Airway epithelial cell (primary cell): ENCODE results near the gene FCER2. TPM values are rescaled to one million over a fixed set of nuclear protein-coding genes. Genes with fewer than 3 reads are reported as not detected.

Source experiments
- total RNA-seq: library from RNA; depleted of rRNA; stranded (reverse); fragments of >200 nt; gene quantifications from 2 replicates; pipeline ENCODE4 v1.2.3, GENCODE V29; 2015

FCER2 gene, protein sequence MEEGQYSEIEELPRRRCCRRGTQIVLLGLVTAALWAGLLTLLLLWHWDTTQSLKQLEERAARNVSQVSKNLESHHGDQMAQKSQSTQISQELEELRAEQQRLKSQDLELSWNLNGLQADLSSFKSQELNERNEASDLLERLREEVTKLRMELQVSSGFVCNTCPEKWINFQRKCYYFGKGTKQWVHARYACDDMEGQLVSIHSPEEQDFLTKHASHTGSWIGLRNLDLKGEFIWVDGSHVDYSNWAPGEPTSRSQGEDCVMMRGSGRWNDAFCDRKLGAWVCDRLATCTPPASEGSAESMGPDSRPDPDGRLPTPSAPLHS
- total RNA-seq = not detected in 2 replicates

DNA sequence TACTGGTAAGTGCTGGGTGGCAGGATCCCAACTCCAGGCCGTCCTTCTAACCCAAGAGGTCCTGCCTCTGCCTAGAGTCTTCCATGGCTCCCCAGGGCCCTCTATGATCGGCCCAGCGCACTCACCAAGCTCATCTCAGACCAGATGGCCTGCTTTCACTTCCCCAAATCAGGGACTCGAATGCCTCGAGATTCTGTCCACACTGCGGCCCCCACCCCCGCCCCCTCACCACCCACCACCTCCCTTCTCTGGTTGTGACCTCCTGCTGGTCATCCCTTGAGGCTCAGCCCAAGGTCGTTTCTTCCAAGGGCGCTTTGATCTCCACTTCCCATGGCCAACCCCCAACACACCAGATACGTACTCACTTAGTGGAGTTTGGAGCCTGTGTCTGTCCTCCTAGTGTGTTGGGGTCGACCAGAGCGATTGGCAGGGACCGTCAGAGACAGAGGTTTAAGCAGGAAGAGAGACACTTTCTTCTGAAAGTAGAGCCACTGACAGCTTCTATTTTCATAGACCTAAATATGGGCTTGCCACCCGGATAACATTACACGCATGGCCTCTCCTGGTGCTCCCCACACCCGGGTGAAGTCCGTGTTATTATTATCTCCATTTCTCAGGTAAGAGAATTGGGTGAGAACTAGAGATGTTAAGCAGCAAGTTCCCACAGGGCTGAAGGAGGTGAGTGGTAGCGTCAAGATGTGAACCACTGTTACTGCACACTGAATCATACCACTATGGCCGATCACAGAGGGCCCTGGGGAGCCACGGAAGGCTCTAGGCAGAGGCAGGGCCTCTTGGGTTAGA lies at the start of gene FCER2:
TSS of gene FCER2 (minus strand) at position 478 of the 804 bp plus-strand sequence. CDS start 2,371 bp downstream, outside the sequence.

DNA sequence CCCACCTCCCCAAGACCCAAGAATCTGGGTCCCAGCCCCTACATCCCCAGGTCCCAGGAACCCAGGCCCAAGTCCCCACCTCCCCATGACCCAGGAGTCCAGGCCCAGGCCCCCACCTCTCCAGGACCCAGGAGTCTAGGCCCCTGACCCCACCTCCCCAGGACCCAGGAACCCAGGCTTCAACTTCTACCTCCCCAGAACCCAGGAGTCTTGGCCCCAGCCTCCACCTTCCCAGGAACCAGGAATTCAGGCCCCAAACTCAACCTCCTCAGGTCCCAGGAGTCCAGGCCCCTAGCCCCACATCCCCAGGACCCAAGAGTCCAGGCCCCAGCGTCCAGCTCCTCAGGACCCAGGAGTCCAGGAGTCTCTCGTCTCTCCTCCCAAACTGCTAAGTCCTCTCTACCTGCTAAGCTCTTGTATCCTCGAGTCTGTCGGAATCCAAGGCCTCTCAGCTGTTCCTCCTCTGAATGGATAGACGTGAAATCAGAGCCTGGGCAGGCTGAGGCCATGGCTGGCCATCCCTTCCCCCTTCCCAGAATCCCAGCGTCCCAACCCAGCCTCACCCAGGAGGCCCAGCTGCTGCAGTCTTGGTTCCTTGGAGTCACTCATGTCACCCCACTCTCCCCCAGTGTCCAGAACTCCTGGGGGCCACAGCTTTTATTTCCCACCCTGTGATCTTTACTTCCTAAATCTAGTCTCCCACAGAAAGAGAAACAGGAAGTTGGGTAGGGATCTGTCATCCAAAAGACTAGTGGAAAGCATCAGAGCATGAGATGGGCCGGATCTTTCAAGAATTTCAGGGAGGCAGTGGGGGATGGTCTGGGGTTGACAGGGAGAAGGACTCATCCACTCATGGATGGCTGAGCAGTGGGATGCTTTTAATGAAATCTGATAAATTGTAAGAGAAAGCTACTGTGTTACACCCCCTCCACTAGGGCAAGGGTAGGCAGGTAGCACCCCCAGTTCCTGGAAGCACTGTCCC lies 45.3 kb upstream of the FCER2 start, which contains the start of gene CD209:
TSS of gene CD209 (minus strand) at position 632 of the 982 bp plus-strand sequence. CDS start at position 609, 23 bp downstream.

DNA sequence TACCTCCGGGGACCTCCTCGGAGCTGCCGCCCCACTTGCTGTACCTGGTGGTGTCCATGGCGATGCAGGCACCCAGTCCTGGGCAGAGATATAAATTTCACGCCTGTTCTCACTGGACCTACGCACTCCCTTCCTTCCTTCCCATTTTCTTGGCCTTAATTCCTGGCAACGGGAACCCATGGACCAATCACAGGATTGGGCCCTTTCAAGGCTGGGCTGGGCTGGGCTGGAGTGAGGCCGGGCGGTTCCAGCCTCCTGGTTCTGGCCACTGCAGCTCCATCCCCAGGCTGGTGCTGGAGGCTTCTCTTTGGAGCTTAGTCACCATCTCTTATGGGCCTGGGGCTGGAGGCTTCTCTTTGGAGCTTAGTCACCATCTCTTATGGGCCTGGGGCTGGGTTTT lies 30.1 kb upstream of the FCER2 start, which contains the start of gene CLEC4G:
TSS of gene CLEC4G (minus strand) at position 66 of the 400 bp plus-strand sequence. CDS start at position 58, 8 bp downstream.

DNA sequence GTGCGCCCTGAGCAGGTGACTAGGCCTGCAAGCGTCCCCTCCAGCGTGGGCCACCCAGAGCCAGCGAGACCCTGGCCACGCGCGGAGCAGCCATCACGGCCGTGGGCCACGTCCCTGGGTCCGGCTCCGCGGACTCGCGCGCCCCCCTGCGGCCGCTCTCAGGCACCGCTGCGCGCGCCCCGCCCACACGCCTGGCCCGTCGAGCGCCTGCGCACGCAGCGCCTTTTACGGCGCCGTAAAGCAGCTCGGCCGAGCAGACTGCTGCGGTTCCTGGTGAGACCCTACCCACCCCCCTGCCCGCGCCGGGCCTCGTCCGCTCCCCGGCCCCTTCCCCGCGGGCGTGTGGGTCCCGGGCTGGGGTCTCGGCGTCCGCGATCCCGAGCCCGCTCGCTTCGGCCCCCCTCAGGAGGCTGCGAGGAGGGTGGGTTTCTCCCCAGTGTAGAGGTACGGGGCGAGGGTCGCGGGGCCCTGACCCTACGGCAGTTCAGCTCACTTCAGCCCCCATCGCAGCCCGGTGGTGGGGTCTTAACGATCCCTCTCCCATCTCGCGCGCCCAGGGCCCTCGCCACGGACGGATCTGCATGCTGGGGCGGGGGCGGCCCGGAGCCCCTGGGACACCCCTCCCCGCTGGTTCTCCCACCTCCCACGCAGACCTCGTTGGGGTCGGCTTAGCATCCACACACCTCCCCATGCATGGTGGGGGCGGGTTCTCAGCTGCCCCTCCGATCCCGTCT lies 21.2 kb downstream of the FCER2 start, which contains the start of gene TRAPPC5:
TSS of gene TRAPPC5 (plus strand) at position 228 of the 734 bp plus-strand sequence. CDS start 1,421 bp downstream, outside the sequence.

DNA sequence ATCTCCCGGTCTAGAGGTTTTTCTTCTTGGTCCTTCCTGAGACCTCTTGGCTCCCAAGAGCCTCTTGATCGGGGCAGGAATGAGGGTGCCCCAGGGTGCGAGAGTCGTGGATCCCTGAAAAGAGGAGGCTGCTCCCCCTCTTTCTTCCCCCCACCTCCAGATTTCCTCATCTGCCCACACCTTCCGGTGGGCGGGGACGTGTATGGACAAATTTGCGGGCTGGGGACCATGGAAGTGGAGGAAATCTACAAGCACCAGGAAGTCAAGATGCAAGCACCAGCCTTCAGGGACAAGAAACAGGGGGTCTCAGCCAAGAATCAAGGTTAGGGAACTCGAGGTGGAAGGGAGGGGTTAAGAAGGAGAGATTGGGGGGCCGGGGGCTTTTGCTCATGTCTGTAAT lies 25.1 kb downstream of the FCER2 start, which contains the start of gene MCEMP1:
TSS of gene MCEMP1 (plus strand) at position 237 of the 400 bp plus-strand sequence. CDS start at position 268, 31 bp downstream.

DNA sequence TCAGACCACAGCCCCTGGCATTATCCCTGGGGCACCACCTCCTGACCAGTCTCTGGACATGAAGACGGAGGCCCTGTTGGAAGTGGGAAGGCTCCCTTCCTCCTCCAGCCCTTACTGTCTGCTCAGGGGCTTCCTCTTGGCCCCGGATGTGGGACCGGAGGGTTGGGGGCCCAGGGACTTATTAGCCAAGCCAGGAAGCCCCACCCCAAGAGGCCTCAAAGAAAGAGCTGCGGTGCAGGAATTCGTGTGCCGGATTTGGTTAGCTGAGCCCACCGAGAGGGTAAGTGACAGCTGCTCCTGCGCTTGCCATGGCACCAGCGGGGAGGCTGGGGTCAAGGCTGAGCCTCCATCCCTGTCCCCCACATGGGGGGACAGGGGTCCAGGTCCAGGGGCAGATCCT lies 33.1 kb downstream of the FCER2 start, which contains the start of gene RETN:
TSS of gene RETN (plus strand) at position 208 of the 400 bp plus-strand sequence. CDS start 278 bp downstream, outside the sequence.

Other genes starting within 250 kb of the FCER2 start
- gene PEX11G, start 213.1 kb downstream of the FCER2 start, total RNA-seq = 3.9 and 4.5 TPM in 2 replicates
- gene ZNF358, start 186.0 kb downstream of the FCER2 start, total RNA-seq = 26.9 and 30.2 TPM in 2 replicates
- gene MCOLN1, start 179.5 kb downstream of the FCER2 start, total RNA-seq = 2.7 and 3.2 TPM in 2 replicates
- gene PNPLA6, start 166.4 kb downstream of the FCER2 start, total RNA-seq = 74.9 and 77.3 TPM in 2 replicates
- 11.0 and 12.6 TPM in 2 replicates for gene CAMSAP3, start 106.3 kb downstream of the FCER2 start, total RNA-seq
- gene XAB2, start 72.6 kb downstream of the FCER2 start, total RNA-seq = 34.7 and 37.8 TPM in 2 replicates
- 25.8 and 36.3 TPM in 2 replicates for gene PET100, start 72.3 kb downstream of the FCER2 start, total RNA-seq
- not detected in 2 replicates for gene PCP2, start 68.4 kb downstream of the FCER2 start, total RNA-seq
- 38.1 and 50.0 TPM in 2 replicates for gene STXBP2, start 65.0 kb downstream of the FCER2 start, total RNA-seq
- not detected in 2 replicates for gene RETN, start 33.1 kb downstream of the FCER2 start, total RNA-seq
- gene MCEMP1, start 25.0 kb downstream of the FCER2 start, total RNA-seq = not detected in 2 replicates
- gene TRAPPC5, start 21.3 kb downstream of the FCER2 start, total RNA-seq = 115 and 131 TPM in 2 replicates
- not detected in 2 replicates for gene CLEC4G, start 30.0 kb upstream of the FCER2 start, total RNA-seq
- not detected in 2 replicates for gene CD209, start 45.4 kb upstream of the FCER2 start, total RNA-seq
- not detected in 2 replicates for gene CLEC4M, start 61.1 kb upstream of the FCER2 start, total RNA-seq
- gene EVI5L, start 128.1 kb upstream of the FCER2 start, total RNA-seq = 14.8 and 16.4 TPM in 2 replicates
- 0.07 TPM in 1 of 2 replicates, not detected in the other for gene PRR36, start 172.3 kb upstream of the FCER2 start, total RNA-seq
- 7.6 and 9.0 TPM in 2 replicates for gene LRRC8E, start 186.4 kb upstream of the FCER2 start, total RNA-seq
- gene MAP2K7, start 201.7 kb upstream of the FCER2 start, total RNA-seq = 5.6 and 12.6 TPM in 2 replicates
- gene TGFBR3L, start 212.7 kb upstream of the FCER2 start, total RNA-seq = 2.6 and 10.2 TPM in 2 replicates
- gene SNAPC2, start 218.2 kb upstream of the FCER2 start, total RNA-seq = 21.6 and 22.9 TPM in 2 replicates
- 6.7 and 7.8 TPM in 2 replicates for gene CTXN1, start 224.0 kb upstream of the FCER2 start, total RNA-seq
- 57.5 and 66.4 TPM in 2 replicates for gene TIMM44, start 241.5 kb upstream of the FCER2 start, total RNA-seq